WTC11 (cell line): ENCODE results near the gene HBA2.

Source experiments
- AR ChIP-seq: fragments of 250-450 bp; sonication (Bioruptor Pico); IDR thresholded peaks from 2 replicates; pipeline ENCODE4 v1.9.0; 2021; ENCODE audit warnings: mild to moderate bottlenecking
- ARID4B ChIP-seq: sonication (generic); formaldehyde crosslinking; IDR thresholded peaks from 2 replicates; pipeline ENCODE4 v1.8.0; 2023; ENCODE audit warnings: missing genetic modification reagents, mild to moderate bottlenecking, borderline replicate concordance
- ELF4 ChIP-seq: sonication (generic); formaldehyde crosslinking; IDR thresholded peaks from 2 replicates; pipeline ENCODE4 v1.8.1; 2022; ENCODE audit warnings: low read depth, mild to moderate bottlenecking, moderate library complexity, missing genetic modification reagents
- ETV6 ChIP-seq: sonication (generic); formaldehyde crosslinking; IDR thresholded peaks from 2 replicates; pipeline ENCODE4 v1.8.1; 2022; ENCODE audit warnings: mild to moderate bottlenecking, missing genetic modification reagents
- NR3C1 ChIP-seq: sonication (generic); formaldehyde crosslinking; conservative IDR thresholded peaks from 2 replicates; pipeline ENCODE4 v1.8.1; 2023; ENCODE audit warnings: low read depth, mild to moderate bottlenecking, missing genetic modification reagents
- PRDM15 ChIP-seq: sonication (generic); formaldehyde crosslinking; IDR thresholded peaks from 2 replicates; pipeline ENCODE4 v1.8.0; 2022; ENCODE audit warnings: missing genetic modification reagents
- USF2 ChIP-seq: sonication (generic); formaldehyde crosslinking; IDR thresholded peaks from 2 replicates; pipeline ENCODE4 v1.8.1; 2023; ENCODE audit warnings: mild to moderate bottlenecking, missing genetic modification reagents, moderate library complexity
- ZNF281 ChIP-seq: sonication (generic); formaldehyde crosslinking; IDR thresholded peaks from 2 replicates; pipeline ENCODE4 v1.8.0; 2023; ENCODE audit warnings: mild to moderate bottlenecking, missing genetic modification reagents
- TF ChIP-seq, protein P1 (sequence below): fragments of 200-600 bp; IDR thresholded peaks from 2 replicates; pipeline ENCODE4 v1.8.0; 2022; ENCODE audit warnings: antibody characterized with exemption
- TF ChIP-seq, protein P2 (sequence below): sonication (generic); formaldehyde crosslinking; IDR thresholded peaks from 2 replicates; pipeline ENCODE4 v1.8.1; 2022; ENCODE audit warnings: mild to moderate bottlenecking, moderate library complexity, missing genetic modification reagents

DNA sequence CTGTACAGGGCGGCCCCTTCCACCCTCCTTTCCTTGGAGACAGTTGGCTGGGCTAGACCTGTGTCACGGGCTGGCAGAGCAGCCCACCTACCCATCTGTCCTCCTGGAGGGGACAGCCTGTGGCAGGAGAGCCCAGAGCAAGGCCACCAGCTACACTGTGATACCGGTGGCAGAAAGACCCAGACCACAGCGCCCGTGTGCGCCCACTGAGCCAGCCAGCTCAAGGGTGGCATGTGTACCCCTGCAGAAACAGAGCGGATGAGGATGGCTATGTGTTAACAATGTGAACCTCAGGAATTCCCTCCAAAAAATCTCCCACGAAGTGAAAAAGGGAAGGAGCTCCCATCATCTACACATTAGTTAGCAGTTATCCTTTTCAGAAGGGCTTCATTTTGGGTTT, 14.7 kb downstream of the HBA2 start:
- TF ChIP-seq USF2 (CRISPR knock-in tag), result no peak
- TF ChIP-seq, protein P1, sequence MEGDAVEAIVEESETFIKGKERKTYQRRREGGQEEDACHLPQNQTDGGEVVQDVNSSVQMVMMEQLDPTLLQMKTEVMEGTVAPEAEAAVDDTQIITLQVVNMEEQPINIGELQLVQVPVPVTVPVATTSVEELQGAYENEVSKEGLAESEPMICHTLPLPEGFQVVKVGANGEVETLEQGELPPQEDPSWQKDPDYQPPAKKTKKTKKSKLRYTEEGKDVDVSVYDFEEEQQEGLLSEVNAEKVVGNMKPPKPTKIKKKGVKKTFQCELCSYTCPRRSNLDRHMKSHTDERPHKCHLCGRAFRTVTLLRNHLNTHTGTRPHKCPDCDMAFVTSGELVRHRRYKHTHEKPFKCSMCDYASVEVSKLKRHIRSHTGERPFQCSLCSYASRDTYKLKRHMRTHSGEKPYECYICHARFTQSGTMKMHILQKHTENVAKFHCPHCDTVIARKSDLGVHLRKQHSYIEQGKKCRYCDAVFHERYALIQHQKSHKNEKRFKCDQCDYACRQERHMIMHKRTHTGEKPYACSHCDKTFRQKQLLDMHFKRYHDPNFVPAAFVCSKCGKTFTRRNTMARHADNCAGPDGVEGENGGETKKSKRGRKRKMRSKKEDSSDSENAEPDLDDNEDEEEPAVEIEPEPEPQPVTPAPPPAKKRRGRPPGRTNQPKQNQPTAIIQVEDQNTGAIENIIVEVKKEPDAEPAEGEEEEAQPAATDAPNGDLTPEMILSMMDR, result no peak
- TF ChIP-seq ARID4B (CRISPR knock-in tag), result no peak
- no peak for TF ChIP-seq NR3C1 (CRISPR knock-in tag)
- TF ChIP-seq ETV6 (CRISPR knock-in tag), result no peak
- TF ChIP-seq, protein P2, sequence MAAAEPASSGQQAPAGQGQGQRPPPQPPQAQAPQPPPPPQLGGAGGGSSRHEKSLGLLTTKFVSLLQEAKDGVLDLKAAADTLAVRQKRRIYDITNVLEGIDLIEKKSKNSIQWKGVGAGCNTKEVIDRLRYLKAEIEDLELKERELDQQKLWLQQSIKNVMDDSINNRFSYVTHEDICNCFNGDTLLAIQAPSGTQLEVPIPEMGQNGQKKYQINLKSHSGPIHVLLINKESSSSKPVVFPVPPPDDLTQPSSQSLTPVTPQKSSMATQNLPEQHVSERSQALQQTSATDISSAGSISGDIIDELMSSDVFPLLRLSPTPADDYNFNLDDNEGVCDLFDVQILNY (CRISPR knock-in tag), result no peak
- no peak for TF ChIP-seq PRDM15 (CRISPR knock-in tag)
- TF ChIP-seq ELF4, result no peak
- no peak for TF ChIP-seq AR (CRISPR knock-in tag)
- no peak for TF ChIP-seq ZNF281 (CRISPR knock-in tag)
